Measurements from ENCODE around the gene PAK4. TPM values are rescaled to one million over a fixed set of nuclear protein-coding genes. Genes with fewer than 3 reads are reported as not detected.
"Not testable (repeated sequence)": the region's sequence is repeated elsewhere in the genome, so short reads cannot be mapped to it uniquely, and the experiment has no call there.

Gene PAK4
- total RNA-seq, 1 experiment from 2014 or later: 14.0 TPM

DNA sequence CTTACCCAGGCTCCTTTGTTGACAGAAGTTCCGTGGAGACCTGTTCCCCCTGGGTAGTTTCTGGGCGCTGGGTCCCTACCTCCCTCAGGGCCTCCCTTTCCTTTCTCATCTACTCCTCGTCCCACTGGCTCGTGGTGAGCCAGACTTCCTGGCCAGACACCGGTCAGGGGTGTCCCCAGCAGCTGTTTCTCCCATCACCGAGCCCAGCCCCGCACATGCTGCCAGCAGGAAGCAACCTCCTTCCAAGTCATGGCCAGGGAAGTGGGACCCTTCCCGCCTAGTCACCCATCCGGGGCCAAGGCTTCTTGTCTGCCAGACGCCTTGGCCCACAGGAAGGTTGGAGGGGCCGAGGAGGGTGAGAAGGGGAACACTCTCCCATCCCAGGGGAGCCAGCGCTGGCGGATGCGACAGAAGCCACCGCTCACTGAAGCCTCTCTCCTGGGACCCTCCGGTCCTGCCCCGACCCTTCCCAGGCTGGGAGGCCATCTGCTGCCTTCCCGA lies 5.7 kb downstream of the PAK4 start:
- DNase-seq: peak; percentile 66

DNA sequence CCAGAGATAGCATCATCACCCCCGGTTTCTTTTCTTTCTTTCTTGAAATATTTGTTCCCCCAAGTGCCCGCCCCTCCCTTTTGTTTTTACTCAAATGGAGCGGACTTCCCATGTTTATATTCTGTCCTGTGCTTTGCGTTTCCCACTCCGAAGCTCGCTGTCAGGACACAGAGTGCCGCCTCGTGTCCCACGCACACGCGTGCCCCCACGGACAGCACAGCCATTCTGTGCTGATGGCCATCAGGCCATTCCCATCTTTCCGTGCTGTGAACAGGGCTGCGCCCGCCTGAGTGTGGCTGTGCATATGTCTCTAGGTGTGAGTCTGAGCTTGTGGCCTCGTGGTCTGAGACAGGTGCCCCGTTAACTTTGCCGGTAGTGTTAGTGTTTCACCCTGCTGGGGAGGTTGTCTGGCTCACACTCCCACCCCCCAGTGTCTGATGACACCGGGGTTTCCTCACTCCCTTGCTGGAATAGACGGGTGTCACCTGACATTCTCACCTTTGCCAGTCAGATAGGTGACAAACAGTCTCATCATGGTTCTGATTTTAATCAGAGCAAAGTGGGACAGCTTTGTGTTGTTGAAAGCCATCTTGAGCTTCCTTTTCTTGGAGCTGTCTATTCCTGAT lies 6.9 kb downstream of the PAK4 start:
- Histone ChIP-seq H3K36me3 (replicated peaks; ENCODE audit: control insufficient read depth, insufficient read depth, low read length) (no peaks in the 10 kb centered on the region), H3K4me3 (ENCODE audit: insufficient read depth, low read depth, low read length) (no peak overlapping the region), H3K27me3 (ENCODE audit: control insufficient read depth, insufficient read depth, low read length) (no peaks in the 10 kb centered on the region)
- peak; percentile 44 for DNase-seq

More for the DNA sequence above, 5.7 kb downstream of the PAK4 start:
- no peaks in the 10 kb centered on the region for H3K27me3 ChIP-seq (ENCODE audit: control insufficient read depth, insufficient read depth, low read length)
- no peaks in the 10 kb centered on the region for H3K36me3 ChIP-seq (replicated peaks; ENCODE audit: control insufficient read depth, insufficient read depth, low read length)
- no peak overlapping the region for H3K4me3 ChIP-seq (ENCODE audit: insufficient read depth, low read depth, low read length)

DNA sequence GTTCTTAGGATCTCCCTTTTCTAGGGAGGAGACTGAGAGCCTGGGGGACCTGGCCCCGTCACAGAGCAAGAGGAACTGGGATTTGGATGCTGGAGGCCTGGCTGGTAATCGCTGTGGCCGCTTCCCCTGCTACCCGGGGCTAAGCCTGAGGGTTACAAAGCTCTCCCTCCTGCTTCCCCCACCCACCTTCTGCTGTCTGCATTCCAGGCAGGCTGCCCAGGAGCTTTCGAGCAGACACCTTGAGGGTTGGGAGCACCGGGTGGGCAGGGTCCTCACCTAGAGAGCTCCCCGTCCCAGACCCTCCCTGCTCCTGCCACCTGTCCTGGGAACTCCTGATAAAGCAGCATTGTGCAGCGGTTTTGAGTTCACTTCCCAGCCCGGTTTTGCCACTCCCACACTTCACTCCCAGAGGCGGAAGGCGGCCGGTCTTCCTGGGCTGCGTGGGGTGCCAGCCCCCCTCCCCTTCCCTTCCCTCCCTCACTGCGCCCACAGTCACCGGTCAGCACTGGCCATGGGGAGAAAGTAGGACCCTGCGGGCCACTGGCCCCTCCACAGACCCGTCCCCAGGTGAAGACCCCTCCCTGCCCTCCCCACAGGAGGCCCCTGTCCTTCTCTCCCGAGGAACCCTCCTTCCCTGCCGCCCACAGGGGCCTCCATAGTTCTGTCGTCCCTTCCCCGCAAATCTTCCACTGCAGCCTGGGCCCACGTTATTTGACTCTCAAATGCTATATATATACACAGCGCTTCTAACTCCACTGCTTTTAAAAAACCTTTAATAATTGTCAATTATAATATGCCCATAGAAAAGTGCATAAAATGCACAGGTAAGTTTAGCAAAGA lies 8.1 kb downstream of the PAK4 start:
- Histone ChIP-seq H3K36me3 (replicated peaks; ENCODE audit: control insufficient read depth, insufficient read depth, low read length) (no peaks in the 10 kb centered on the region), H3K27me3 (ENCODE audit: control insufficient read depth, insufficient read depth, low read length) (no peaks in the 10 kb centered on the region), H3K4me3 (ENCODE audit: insufficient read depth, low read depth, low read length) (no peak overlapping the region)
- DNase-seq: peak; percentile 77

DNA sequence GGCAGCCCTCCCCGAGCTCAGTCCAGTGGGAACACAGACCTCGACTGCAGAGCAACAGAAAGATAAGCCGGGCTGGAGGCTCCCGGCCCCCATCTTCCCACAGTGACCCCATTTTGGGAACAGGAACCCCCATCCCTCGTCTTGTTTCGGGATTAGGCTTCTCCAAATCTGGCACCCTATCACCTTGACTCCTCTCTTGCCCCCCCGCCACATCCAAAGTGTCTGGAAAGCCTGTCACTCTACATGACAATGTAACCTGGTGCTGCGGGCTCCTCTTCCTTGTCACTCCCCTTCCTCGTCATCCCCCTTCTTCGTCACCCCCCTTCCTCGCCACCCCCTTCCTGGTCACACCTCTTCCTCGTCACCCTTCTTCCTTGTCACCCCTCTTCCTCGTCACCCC lies 10.1 kb downstream of the PAK4 start:
- no peak overlapping the region for H3K4me3 ChIP-seq (ENCODE audit: insufficient read depth, low read depth, low read length)
- no peaks in the 10 kb centered on the region for H3K36me3 ChIP-seq (replicated peaks; ENCODE audit: control insufficient read depth, insufficient read depth, low read length)
- DNase-seq: peak; percentile 76
- H3K27me3 ChIP-seq (ENCODE audit: control insufficient read depth, insufficient read depth, low read length): no peaks in the 10 kb centered on the region

DNA sequence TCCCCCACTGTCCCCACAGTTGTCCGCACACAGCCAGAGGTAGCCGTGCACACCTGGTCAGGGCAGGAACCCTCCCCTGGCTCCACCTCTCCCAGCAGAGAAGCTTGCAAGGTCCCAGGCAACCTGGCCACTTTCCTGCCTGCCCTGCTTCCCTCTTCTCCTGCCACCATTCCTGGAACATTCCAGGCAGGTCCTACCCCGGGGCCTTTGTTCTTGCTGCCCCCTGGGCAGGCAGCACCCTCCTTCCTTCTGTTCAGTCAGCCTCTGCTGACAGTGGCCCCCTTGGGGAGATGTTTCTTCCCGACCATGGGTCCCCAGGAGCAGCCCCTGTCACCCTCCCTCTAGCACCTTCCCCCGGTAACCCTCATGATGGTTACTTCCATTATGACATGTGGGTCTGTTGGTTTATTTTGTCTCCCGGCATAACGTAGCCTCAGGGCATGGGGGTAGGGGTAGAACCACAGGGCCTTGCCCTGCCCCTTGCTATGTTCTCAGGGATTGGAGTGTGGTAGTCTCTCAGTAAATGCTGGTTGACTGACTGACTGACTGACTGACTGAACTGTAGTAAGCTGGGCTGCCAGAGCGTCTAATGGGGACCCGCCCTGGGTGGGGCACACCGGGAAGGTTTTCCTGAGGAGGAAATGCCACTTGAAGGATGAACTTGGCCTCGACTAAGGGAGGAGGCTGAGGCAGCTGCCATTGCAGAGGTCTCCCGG lies 10.8 kb downstream of the PAK4 start:
- DNase-seq: peak; percentile 59
- H3K36me3 ChIP-seq (replicated peaks; ENCODE audit: control insufficient read depth, insufficient read depth, low read length): no peaks in the 10 kb centered on the region

DNA sequence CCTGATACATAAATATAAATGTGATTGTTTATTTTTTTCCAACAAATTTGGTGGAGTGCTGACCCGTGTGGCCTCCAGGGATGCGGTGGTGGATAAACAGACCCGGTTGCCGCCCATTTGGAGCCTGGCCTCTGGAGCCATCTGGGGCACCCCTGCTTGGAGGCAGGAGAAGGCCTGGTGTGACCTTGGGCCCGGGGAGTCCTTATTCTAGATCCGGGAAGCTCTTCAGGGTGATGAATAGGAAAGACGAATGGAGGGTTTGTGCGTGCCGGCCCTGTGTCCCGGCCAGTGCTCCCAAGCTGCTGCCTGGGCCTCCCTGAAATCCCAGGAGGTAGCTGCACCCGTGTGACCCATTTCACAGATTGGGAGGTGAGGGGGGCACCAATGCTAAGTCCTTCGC lies 11.5 kb downstream of the PAK4 start:
- peak; percentile 30 for DNase-seq
- Histone ChIP-seq H3K4me3 (ENCODE audit: insufficient read depth, low read depth, low read length) (no peak overlapping the region), H3K36me3 (replicated peaks; ENCODE audit: control insufficient read depth, insufficient read depth, low read length) (no peaks in the 10 kb centered on the region), H3K27me3 (ENCODE audit: control insufficient read depth, insufficient read depth, low read length) (no peaks in the 10 kb centered on the region)

More for the DNA sequence above, 10.8 kb downstream of the PAK4 start:
- Histone ChIP-seq H3K27me3 (ENCODE audit: control insufficient read depth, insufficient read depth, low read length) (no peaks in the 10 kb centered on the region), H3K4me3 (ENCODE audit: insufficient read depth, low read depth, low read length) (no peak overlapping the region)

DNA sequence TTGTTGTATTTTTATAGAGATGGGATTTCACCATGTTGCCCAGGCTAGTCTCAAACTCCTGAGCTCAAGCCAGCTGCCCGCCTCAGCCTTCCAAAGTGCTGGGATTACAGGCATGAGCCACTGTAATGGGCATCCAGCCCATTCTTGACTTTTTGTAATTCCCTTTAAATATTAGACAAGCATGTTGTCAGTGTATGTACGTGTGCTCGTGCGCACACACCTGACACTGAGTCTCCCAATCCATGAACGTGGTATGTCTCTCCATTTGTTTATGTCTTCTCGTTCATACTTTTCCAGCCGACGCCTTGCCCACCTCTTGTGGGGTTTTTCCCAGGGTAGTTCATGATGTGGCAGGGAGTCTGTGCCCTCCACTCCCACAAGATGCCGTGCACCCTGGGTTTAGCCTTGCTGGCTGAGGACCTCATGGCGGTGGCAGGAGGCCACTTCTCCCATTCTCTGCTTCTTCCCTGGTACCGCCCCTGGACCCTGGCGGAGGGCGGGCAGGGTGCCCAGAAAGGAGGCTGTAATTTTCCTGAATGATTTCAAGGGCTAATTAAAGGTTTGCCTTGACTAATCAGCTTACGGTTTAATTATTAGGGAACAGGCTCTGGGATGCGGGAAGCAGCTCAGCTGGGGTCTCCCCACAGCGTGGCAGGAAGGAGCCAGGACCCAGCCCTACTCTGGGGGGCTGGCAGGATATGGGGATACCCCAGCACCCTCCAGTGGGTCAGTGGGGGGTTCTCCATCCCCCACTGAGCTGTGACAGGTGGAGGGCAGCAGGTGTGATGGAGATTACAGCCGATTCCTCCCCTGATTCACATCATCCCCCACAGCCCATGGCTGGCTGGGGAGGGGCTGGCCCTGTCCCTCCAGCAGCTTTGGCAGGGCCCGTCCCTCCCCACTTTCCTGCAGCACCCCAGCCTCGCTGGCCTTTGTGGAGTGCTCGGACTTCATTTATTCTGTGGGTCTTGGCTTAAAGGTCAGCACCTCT lies 12.9 kb downstream of the PAK4 start:
- Histone ChIP-seq H3K36me3 (replicated peaks; ENCODE audit: control insufficient read depth, insufficient read depth, low read length) (no peaks in the 10 kb centered on the region), H3K27me3 (ENCODE audit: control insufficient read depth, insufficient read depth, low read length) (no peaks in the 10 kb centered on the region), H3K4me3 (ENCODE audit: insufficient read depth, low read depth, low read length) (no peak overlapping the region)
- peak; percentile 62 for DNase-seq

DNA sequence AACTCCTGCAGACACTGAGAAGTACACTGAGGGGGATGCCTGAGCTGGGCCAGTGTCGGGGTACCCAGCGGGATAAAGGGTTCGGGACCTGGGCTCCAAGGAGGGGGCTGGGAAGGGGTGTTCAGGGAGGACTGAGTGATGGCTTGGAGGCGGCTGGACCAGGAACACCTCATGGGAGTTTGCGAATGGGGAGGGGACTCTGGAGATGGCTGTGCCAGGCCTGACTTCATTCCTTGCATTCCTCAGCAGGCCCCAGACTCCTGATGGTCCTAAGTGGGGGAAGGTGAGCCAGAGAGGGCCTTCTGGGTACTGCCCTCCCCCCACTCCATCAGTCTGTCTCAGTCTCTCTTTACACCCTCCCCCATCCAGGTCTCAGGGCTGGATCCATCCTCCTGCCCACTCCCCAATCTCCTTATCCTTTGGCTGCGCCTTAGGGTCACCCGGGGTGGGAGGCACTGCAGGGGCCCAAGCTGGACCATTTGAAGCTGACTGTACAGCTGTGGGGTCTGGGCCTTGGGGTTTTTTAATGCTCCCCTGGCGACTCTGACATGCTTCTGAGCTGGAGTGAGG lies 13.8 kb downstream of the PAK4 start:
- Histone ChIP-seq H3K36me3 (replicated peaks; ENCODE audit: control insufficient read depth, insufficient read depth, low read length) (no peaks in the 10 kb centered on the region), H3K4me3 (ENCODE audit: insufficient read depth, low read depth, low read length) (no peak overlapping the region), H3K27me3 (ENCODE audit: control insufficient read depth, insufficient read depth, low read length) (no peaks in the 10 kb centered on the region)
- DNase-seq: peak; percentile 85

DNA sequence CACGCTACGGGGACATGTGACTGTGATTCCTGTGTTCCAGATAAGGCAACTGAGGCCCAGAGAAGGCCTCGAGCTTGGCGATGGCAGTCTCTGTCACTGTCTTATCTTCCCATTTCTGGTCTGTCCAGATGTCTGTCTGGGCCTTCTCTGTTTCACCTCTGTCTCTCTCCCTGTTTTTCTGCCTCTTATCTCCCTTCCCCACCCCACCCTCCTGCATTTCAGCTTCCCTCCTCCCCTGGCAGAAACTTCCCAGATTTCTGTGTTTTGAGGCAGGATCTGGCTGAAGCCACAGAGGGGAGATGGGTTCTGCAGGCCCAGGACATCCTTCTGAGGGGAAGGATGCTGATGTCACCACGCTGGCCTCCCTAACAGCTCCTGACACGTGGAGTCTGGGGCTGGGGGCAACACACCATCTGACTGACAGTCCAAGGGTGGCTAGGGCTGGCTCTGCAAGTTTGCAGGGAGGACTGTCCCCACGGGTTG lies 14.4 kb downstream of the PAK4 start:
- DNase-seq: peak; percentile 16
- Histone ChIP-seq H3K4me3 (ENCODE audit: insufficient read depth, low read depth, low read length) (no peak overlapping the region), H3K36me3 (replicated peaks; ENCODE audit: control insufficient read depth, insufficient read depth, low read length) (no peaks in the 10 kb centered on the region)

DNA sequence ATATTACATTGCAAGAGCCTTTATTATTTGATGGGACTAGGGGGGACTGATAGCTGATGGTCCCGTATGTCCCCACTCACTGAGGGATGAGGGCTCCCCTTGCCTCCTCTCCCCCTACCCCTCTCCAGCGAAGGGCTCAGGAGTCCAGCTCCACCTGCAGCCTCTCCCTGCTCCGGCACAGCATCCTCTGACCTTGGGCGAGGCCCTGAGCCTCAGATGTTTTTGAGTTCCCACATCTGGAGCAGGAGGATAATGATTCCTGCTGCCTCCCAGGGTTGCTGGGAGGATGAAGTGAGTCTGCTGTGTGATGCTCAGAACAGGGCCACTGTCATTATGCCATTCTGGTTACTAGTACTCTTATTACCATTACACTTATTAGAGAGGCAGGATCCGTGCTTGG lies 15.0 kb downstream of the PAK4 start:
- Histone ChIP-seq H3K4me3 (ENCODE audit: insufficient read depth, low read depth, low read length) (no peak overlapping the region), H3K36me3 (replicated peaks; ENCODE audit: control insufficient read depth, insufficient read depth, low read length) (no peaks in the 10 kb centered on the region), H3K27me3 (ENCODE audit: control insufficient read depth, insufficient read depth, low read length) (no peaks in the 10 kb centered on the region)
- peak; percentile 24 for DNase-seq

More for the DNA sequence above, 14.4 kb downstream of the PAK4 start:
- H3K27me3 ChIP-seq (ENCODE audit: control insufficient read depth, insufficient read depth, low read length): no peaks in the 10 kb centered on the region

DNA sequence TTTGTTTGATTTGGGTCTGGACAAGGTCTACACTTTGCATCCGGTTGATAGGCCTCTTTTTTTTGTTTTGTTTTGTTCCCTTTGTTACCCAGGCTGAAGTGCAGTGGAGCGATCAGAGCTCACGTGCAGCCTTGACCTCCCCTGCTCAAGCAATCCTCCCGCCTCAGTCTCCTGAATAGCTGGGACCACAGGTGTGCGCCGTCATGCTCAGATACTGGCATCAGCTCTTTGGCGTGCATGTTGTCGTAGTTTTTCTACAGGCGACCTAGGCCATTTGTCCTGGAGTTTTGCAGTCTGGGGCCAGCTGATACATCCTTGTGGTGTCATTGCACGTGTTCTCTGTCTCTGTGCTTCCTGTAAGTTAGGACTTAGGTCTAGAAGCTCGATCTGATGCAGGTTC lies 16.3 kb downstream of the PAK4 start:
- peak; percentile 7 for DNase-seq
- no peak overlapping the region for H3K4me3 ChIP-seq (ENCODE audit: insufficient read depth, low read depth, low read length)
- no peaks in the 10 kb centered on the region for H3K27me3 ChIP-seq (ENCODE audit: control insufficient read depth, insufficient read depth, low read length)
- no peaks in the 10 kb centered on the region for H3K36me3 ChIP-seq (replicated peaks; ENCODE audit: control insufficient read depth, insufficient read depth, low read length)

DNA sequence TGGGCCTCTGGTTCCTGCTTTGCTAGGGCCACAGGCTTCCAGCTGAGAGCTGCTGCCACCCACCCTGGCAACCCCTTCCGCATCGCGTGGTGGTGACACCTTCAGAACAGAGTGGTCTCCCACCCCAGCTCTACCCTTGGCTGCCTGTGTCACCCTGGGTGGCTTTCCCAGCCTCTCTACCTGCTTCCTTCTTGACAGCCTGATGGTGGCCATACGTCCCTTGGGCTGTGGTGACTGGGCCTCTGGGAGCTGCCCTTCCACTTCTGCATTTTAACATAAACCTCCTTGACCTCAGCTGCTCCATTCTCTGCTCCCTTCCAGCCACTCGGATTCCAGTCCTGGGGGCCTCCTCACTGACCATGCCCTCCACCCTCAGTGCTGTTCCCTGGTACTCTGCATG lies 17.0 kb downstream of the PAK4 start:
- Histone ChIP-seq H3K4me3 (ENCODE audit: insufficient read depth, low read depth, low read length) (no peak overlapping the region), H3K36me3 (replicated peaks; ENCODE audit: control insufficient read depth, insufficient read depth, low read length) (no peaks in the 10 kb centered on the region), H3K27me3 (ENCODE audit: control insufficient read depth, insufficient read depth, low read length) (no peaks in the 10 kb centered on the region)
- DNase-seq: peak; percentile 22

DNA sequence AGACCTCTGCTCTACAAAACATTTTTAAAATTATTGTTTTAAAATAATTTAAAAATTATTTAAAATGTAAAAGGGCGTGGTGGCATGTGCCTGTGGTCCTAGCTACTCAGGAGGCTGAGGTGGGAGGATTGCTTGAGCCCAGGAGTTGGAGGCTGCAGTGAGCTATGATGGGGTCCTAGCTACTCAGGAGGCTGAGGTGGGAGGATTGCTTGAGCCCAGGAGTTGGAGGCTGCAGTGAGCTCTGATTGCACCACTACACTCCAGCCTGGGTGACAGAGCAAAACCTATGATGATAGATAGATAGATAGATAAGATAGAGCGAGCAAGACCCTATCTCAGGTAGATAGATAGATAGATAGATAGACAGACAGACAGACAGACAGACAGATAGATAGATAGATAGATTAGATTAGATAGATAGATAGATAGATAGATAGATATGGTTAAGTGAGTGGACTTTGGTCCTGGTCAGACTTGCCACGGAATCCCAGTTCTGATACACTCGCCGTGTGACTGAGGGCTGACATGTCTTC lies 18.2 kb downstream of the PAK4 start:
- not testable (repeated sequence) for DNase-seq; H3K36me3 ChIP-seq (replicated peaks; ENCODE audit: control insufficient read depth, insufficient read depth, low read length); H3K4me3 ChIP-seq (ENCODE audit: insufficient read depth, low read depth, low read length); H3K27me3 ChIP-seq (ENCODE audit: control insufficient read depth, insufficient read depth, low read length)

Data from H7 (cell line).